Spleen (tissue), 7 donors: Measurements from ENCODE around the gene SPIRE1.

Experiments used
- CTCF ChIP-seq, 11 experiments: fragments of 200-600 bp in 7 of 11; fragments of 450-650 bp in 4 of 11; sonication (generic) in 4 of 11; IDR thresholded peaks in 8 of 11; conservative IDR thresholded peaks in 3 of 11; 1 replicate in 7 of 11; 2 replicates in 4 of 11; pipeline versions ENCODE4 v1.4.0 to v1.8.0; 2016 to 2021; ENCODE audit warnings: antibody characterized with exemption in 11 of 11, inconsistent platforms in 4 of 11, mild to moderate bottlenecking in 1 of 11
- POLR2A ChIP-seq, 3 donors: fragments of 450-650 bp; IDR thresholded peaks; one replicate each; pipeline ENCODE4 v1.5.1; 2017; ENCODE audit warnings: antibody characterized with exemption in 3 of 3, mild to moderate bottlenecking in 1 of 3
- donor health status: DM: no; HTN: no; CAD: no; lungs with moderate emphysema.
- donor health status: DM: no; HTN: no; CAD: no.
- donor health status: DM: no; HTN: no; CAD: no.

GRCh38 chr18:12556946-12557806, 100.7 kb downstream of the SPIRE1 start:
- TF ChIP-seq CTCF (IDR thresholded peaks at IDR 0.05 in 8 of 11, conservative IDR thresholded peaks at IDR 0.05 in 3 of 11) (no peak), POLR2A (IDR thresholded peaks at IDR 0.05) (no peak)
